GM11168 (cell line): ENCODE measurements around the gene ANKRD22.

ENCODE experiments used
- in situ Hi-C: fragments of 300-500 bp; cut with MboI; formaldehyde crosslinking; loops from one replicate; pipeline ENCODE4 v1.12.0; 2022; ENCODE audit warnings: low sequenced_read_pairs; ENCODE audit not compliant: unreplicated experiment

The ANKRD22 gene

DNA sequence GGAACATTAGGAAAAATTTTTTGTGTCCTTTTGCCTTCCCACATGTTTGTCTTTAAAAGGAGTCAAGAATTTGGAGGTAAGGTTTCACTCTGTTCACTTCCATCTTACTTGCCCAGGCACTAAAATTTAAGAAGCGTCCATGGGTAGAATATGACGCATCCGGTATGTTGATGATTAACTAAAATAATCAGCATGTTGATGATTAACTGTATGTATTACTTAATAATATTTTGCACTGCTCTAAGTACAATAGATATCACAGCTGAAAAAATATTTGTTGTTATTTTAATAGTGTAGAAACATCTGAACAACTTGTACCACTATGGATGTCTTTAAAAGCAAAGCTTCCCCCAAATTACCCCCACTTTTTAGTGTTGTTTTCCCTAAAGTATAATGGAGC, 11.5 kb downstream of the ANKRD22 start:
- in situ Hi-C loops = loop anchor here (25.0 kb wide), 1 partner anchor 372 kb away; the partner anchor contains the start of gene CH25H

- in situ Hi-C loops = loop anchor here (5.0 to 25.0 kb wide), 2 partner anchors 88 to 373 kb away; partner anchors contain the start of gene CH25H
Measured at GRCh38 chr10:88838766-88839350, 12.8 kb downstream of the ANKRD22 start.

DNA sequence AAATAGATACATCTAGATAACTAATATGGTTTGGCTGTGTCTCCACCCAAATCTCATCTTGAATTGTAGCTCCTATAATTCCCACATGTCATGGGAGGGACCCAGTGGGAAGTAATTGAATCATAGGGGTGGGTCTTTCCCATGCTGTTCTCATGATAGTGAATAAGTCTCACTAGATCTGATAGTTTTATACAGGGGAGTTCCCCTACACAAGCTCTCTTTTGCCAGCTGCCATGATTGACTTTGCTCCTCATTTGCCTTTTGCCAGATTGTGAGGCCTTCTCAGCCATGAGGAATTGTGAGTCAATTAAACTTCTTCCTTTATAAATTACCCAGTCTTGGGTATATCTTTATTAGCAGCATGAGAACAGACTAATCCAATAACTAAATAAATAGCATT, 14.0 kb downstream of the ANKRD22 start:
- in situ Hi-C loops = loop anchor here (5.0 to 25.0 kb wide), 2 partner anchors 90 to 375 kb away; partner anchors contain the start of gene CH25H

DNA sequence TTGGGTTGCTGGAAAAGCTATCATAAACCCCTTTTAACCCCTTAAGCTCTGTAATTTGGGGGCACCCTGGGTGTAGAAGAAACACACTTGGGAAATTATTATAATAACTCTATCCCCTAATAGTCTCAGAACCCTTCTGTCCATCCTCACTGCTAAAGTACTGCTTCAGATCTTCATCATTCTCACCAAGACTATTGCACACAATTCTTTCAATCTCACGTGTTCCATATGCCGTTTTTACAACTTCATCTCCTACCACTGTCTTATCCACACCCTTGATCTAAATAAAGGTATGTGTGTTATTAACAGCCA, 15.8 kb downstream of the ANKRD22 start:
- in situ Hi-C loops = loop anchor here (5.0 to 25.0 kb wide), 2 partner anchors 91 to 376 kb away; partner anchors contain the start of gene CH25H

DNA sequence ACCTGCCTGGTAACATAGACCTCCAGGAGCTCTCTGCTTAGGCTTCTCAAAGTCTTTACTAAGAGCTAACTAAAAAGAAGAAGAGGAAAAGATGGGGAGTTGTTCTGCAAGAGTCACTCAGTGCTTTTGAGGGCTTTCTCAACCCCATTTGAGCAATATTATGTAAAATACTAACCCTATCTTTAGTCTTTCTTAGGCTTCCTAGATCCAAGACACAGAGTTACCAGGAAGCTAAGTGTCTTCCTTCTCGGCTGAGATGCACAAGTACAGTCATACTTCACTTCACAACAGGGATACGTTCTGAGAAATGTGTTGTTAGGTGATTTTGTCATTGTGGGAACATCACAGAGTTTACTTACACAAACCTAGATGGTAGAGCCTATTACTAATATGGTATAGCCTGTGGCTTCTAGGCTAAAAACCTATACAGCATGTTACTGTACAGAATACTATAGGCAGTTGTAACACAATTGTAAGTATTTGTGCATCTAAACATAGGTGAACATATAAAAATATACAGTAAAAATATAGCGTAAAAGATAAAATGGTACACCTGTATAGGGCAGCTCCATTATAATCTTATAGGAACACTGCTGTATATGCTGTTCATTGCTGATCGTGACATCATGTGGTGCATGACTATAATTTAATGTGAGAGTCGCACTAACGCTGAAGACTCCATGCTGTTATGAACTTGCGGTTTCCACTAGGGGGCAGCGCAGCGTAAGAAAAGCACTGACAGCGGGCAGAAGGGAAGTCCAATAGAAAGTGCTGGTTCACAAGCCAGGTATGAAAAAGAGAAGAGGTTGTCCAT, 16.3 kb downstream of the ANKRD22 start:
- in situ Hi-C loops = loop anchor here (5.0 to 25.0 kb wide), 2 partner anchors 92 to 377 kb away; partner anchors contain the start of gene CH25H

DNA sequence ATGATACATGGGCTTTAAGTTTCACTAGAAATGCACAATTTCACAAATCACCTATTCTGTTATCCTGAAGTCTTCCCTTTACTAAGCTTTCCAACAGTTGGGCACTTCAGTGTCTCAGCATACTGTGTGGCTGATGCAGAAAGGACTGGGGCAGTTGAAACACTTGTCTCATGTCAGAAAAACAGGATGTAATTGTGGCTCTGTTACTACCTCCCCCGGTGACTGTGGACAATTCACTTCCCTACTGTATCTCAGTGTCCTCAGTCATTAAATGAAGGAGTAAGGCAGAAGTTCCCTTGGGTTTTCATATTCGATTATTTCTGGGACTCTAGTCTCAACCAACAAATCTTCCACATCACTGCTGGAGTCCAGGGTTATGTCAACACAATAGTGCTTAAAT, 17.9 kb downstream of the ANKRD22 start:
- in situ Hi-C loops = loop anchor here (25.0 kb wide), 1 partner anchor 379 kb away; the partner anchor contains the start of gene CH25H

DNA sequence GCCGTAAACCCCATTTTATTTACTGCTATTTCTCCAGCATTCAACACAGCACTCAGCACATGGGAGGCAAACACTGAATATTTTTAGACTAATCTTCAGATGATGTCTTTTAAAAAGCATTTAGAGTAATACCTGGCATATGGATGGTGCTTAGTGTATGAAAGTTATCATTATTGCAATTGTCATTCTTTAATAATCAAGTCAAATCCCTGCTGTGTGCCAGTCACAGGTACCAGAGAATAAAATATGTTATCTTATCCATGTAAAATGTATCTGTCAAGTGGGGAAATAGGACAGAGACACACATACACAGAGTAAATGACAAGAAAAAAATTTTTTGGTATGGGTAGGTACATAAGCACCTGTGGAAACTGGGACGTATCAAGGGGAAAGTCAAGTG, 18.5 kb downstream of the ANKRD22 start:
- in situ Hi-C loops = loop anchor here (25.0 kb wide), 1 partner anchor 379 kb away; the partner anchor contains the start of gene CH25H

GRCh38 chr10:88832376-88832775, 19.3 kb downstream of the ANKRD22 start:
- in situ Hi-C loops = loop anchor here (25.0 kb wide), 1 partner anchor 380 kb away; the partner anchor contains the start of gene CH25H

GRCh38 chr10:88831709-88832108, 19.9 kb downstream of the ANKRD22 start:
- in situ Hi-C loops = loop anchor here (25.0 kb wide), 1 partner anchor 381 kb away; the partner anchor contains the start of gene CH25H

DNA sequence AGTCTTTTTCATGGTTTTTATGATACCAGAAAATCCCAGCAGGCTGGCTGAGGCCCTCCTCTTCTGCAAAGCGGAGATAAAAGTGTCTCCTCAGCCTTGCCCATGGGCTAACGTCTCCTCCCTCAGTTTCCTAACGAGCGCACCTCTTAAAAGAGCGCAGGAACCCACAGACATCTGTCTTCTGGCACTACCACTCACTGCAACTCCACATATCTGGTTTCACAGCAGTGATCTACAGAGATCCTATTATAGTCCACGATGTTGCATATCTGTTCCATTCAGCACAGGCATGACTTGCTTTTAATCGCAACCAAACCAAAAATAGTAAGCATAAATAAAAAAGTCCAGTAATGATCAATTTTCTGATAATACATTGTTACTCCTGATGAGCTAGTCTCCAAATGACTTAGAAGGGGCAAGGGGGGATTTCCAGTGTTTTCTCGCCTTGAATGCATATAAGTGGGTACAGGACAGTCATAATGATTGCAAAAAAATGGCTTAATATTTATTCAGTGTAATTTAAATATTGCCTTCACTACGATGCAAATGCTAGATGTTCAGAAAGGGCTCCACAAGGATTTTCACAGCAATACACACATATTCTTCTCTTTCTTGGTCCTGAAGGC, 20.9 kb downstream of the ANKRD22 start:
- in situ Hi-C loops = loop anchor here (25.0 kb wide), 1 partner anchor 382 kb away; the partner anchor contains the start of gene CH25H

DNA sequence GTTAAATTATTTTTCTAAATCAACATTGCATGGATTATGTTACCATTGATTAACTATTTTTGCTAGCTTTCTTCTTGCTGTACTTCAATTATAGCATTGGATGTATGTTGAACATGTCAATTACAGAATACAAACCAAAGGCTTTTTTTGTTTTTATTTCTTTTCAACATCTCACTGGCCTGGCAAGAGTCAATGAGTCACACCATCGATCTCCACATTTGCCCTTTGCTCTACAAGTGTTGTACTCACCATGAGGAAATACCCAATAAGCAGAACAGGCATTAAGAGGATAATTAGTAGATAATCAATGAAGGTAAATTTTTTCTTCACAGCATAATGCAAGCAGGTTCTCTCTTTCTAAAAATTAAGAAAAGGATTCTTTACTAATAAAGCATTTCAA, 23.3 kb downstream of the ANKRD22 start:
- in situ Hi-C loops = loop anchor here (25.0 kb wide), 1 partner anchor 384 kb away; the partner anchor contains the start of gene CH25H

- in situ Hi-C loops = loop anchor here (25.0 kb wide), 1 partner anchor 385 kb away; the partner anchor contains the start of gene CH25H
Measured at GRCh38 chr10:88827671-88828070, 24.0 kb downstream of the ANKRD22 start.

GRCh38 chr10:88826388-88826787, 25.3 kb downstream of the ANKRD22 start:
- in situ Hi-C loops = loop anchor here (25.0 kb wide), 1 partner anchor 386 kb away; the partner anchor contains the start of gene CH25H

DNA sequence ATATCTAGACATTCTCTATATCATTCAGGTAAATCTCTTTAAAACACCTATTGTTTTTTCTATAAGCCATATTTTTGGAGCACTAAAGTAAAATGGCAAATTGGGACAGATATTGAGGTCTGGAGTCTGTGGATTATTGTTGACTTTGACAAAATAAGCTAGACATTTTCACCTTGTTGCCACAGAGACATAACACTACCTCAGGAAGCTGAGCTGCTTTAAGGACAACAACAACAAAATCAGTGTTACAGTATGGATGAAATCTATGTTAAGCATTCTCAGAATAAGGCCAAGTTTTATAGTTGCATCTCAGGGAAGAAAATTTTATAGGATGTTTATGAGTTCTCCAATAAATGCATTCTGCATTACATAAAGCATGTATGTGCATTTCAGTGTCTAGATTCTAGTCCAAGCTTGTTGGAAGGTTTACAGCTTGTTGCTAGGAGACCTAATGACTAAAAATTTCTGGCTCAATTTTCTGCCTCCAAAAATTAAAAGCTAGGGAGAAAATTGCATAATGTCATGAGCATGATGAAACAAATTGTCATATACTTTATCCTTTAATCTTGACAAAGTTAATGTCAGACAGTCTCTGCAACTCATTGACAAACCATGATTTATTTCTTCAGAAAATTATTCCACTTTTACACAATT, 30.8 kb downstream of the ANKRD22 start:
- in situ Hi-C loops = no loop called here

DNA sequence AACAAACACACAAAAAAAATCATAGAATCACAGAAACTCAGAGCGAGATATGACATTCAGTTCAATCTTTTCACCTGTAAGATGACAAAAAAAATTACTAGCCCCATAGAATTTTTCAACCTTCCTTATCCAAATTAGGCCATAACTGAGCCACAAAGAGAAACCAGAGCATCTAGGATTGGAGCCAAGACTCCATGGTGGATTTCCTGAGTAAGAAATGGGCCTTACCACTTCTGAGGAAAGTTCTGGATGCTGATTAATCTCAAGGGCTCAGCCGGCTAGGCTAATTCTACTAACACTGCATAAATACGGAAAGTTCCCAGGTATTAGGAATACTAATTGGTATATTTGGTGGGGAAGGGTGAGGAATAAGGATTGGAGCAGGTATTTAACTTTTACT, 32.4 kb downstream of the ANKRD22 start:
- in situ Hi-C loops = loop anchor here (10.0 kb wide), 1 partner anchor 254 kb away; no protein-coding TSS in a partner anchor

DNA sequence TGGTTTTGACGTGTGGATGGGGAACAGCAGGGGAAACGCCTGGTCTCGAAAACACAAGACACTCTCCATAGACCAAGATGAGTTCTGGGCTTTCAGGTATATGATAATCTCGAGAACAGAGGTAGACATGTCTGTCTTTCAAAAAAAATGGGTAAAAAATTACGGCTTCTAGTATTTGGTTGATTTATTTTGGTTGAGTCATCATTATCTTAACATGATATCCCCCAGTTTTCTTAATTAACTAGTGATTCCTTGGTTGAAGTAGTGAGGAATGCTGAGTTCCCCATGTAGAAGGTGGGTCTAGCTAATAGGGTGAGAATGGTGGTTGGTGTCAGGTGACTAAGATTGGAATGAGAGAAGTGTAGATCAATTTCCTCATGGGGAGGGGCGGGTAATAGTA, 38.4 kb downstream of the ANKRD22 start:
- in situ Hi-C loops = loop anchor here (10.0 kb wide), 1 partner anchor 248 kb away; no protein-coding TSS in a partner anchor

DNA sequence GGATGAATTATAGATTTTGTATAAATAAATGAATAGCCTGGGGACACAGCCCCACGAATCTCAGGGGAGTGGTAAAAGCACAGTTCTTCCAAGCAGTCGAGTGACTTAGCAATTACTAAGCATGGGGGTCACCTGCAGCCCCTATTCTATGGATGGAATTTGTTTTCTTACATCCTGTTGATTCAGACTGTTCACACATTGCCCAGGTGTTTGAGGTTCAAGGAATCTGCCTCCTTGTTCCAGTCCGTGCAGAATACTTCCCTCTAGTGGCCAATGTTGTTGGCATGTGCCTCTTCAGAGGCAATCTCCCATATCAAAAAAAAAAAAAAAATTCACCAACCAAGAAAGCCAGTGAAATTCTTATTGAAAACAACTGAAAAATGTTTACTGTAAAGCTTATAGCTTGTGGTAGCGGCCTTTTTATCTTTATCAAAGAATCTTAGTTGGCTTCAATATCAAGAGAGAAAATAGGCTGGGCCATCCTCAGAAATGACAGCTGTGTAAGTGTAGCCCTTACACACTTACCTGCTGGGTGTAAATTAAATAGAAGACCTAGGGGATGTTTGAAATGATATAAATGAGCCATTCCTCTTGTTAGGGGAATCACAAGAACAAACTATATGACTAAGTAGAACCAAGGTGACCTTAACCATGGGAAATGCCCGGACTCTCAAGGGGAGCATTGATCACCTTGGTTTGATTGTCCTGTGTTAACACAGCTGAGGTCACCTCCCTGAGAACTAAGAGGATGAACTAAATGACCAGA, 41.3 kb downstream of the ANKRD22 start:
- in situ Hi-C loops = loop anchor here (10.0 kb wide), 1 partner anchor 246 kb away; no protein-coding TSS in a partner anchor

DNA sequence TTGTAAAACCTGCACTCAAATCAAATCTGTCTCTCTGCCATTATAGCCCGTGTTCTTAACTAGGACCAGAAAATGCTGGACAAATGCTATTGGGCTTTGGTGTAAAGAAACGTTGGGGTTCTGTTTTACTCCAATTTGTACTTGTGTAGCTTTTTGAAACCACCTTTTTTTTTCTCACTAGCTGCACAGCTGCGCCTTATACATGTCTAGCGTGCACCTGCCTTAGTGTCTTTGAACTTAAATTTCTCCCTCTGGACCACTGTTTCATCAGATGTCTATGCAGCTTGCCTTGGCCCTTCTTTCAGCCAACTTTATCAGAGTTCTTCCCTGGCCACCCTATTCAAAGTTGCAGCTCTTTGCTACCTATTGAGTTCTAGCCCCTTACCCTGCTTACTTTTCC, 42.0 kb downstream of the ANKRD22 start:
- in situ Hi-C loops = loop anchor here (10.0 kb wide), 2 partner anchors 125 to 245 kb away; no protein-coding TSS in a partner anchor

GRCh38 chr10:88805924-88806323, 45.7 kb downstream of the ANKRD22 start:
- in situ Hi-C loops = loop anchor here (10.0 kb wide), 1 partner anchor 121 kb away; no protein-coding TSS in a partner anchor
